Fibroblast of lung (primary cell): ENCODE measurements around the gene GABBR1. TPM values are rescaled to one million over a fixed set of nuclear protein-coding genes. Genes with fewer than 3 reads are reported as not detected.

ENCODE experiments used
- DNase-seq, 2 donors: peaks; one replicate each; pipeline versions ENCODE4 v3.0.0 to v3.0.0-alpha.2; 2010; ENCODE audit warnings: low read depth in 2 of 2
- H2AFZ ChIP-seq: 2 replicates; pipeline ENCODE4 v1.5.1; 2012; ENCODE audit warnings: low read length, control low read depth, inconsistent platforms
- H3K27ac ChIP-seq: 2 replicates; pipeline ENCODE4 v1.5.1; 2011; ENCODE audit warnings: low read length, control low read depth; ENCODE audit not compliant: insufficient read depth
- H3K27me3 ChIP-seq: 2 replicates; pipeline ENCODE4 v1.5.1; 2011; ENCODE audit warnings: mild to moderate bottlenecking, low read length; ENCODE audit not compliant: control insufficient read depth, insufficient read depth
- H3K36me3 ChIP-seq: 2 replicates; pipeline ENCODE4 v1.5.1; 2011; ENCODE audit warnings: low read length; ENCODE audit not compliant: control insufficient read depth, insufficient read depth
- H3K4me1 ChIP-seq: 2 replicates; pipeline ENCODE4 v1.5.1; 2011; ENCODE audit warnings: low read length; ENCODE audit not compliant: control insufficient read depth, insufficient read depth; ENCODE audit errors: extremely low read depth
- H3K4me2 ChIP-seq: 2 replicates; pipeline ENCODE4 v1.5.1; 2011; ENCODE audit warnings: low read length, control low read depth; ENCODE audit not compliant: insufficient read depth; ENCODE audit errors: extremely low read depth
- H3K4me3 ChIP-seq, 4 experiments: fragments of 200-600 bp in 1 of 4; sonication (generic) in 1 of 4; replicated peaks in 1 of 4; 2 replicates each; pipeline ENCODE4 v1.5.1; 2011 to 2016; ENCODE audit warnings: low read length in 4 of 4, low read depth in 3 of 4, mild to moderate bottlenecking in 3 of 4, control low read depth in 2 of 4, inconsistent platforms in 1 of 4, mixed read lengths in 1 of 4; ENCODE audit not compliant: insufficient read depth in 1 of 4; ENCODE audit errors: control extremely low read depth in 1 of 4
- H3K79me2 ChIP-seq: 2 replicates; pipeline ENCODE4 v1.5.1; 2012; ENCODE audit warnings: mild to moderate bottlenecking, low read length, inconsistent platforms; ENCODE audit not compliant: control insufficient read depth, insufficient read depth
- H3K9ac ChIP-seq: 2 replicates; pipeline ENCODE4 v1.5.1; 2011; ENCODE audit warnings: mild to moderate bottlenecking, low read length, control low read depth; ENCODE audit not compliant: insufficient read depth
- H3K9me3 ChIP-seq: 2 replicates; pipeline ENCODE4 v1.5.1; 2012; ENCODE audit warnings: low read depth, low read length; ENCODE audit not compliant: control insufficient read depth, insufficient read depth
- H4K20me1 ChIP-seq: 2 replicates; pipeline ENCODE4 v1.5.1; 2011; ENCODE audit warnings: low read length; ENCODE audit not compliant: control insufficient read depth, insufficient read depth; ENCODE audit errors: extremely low read depth
- EZH2 ChIP-seq: IDR thresholded peaks from 2 replicates; pipeline ENCODE4 v1.5.1; 2012; ENCODE audit warnings: low read length, control low read depth, mild to moderate bottlenecking; ENCODE audit errors: missing control alignments
- polyA plus RNA-seq, 2 donors: library from polyadenylated mRNA; depleted of rRNA in 1 of 2; stranded (reverse) in 1 of 2; unstranded in 1 of 2; fragments of >200 nt; gene quantifications; 2 replicates each; pipeline ENCODE4 v1.2.1, GENCODE V29; 2011 to 2012; ENCODE audit warnings: missing spikeins in 1 of 2
- total RNA-seq: library from RNA; depleted of rRNA; stranded (reverse); fragments of >200 nt; gene quantifications from 2 replicates; pipeline ENCODE4 v1.2.1, GENCODE V29; 2014
- TF ChIP-seq, protein P1 (sequence below), 2 donors: IDR thresholded peaks in 1 of 2; conservative IDR thresholded peaks in 1 of 2; 1 replicate in 1 of 2; 2 replicates in 1 of 2; pipeline ENCODE4 v1.5.1; 2011 to 2012; ENCODE audit warnings: low read length in 2 of 2, control low read depth in 1 of 2, inconsistent platforms in 1 of 2, low read depth in 1 of 2, mild to moderate bottlenecking in 1 of 2

GABBR1 gene
- total and polyA plus RNA-seq, 2 donors (not counting 1 experiment from before 2014, with no cell fraction given): 10.9 to 13.4 TPM

DNA sequence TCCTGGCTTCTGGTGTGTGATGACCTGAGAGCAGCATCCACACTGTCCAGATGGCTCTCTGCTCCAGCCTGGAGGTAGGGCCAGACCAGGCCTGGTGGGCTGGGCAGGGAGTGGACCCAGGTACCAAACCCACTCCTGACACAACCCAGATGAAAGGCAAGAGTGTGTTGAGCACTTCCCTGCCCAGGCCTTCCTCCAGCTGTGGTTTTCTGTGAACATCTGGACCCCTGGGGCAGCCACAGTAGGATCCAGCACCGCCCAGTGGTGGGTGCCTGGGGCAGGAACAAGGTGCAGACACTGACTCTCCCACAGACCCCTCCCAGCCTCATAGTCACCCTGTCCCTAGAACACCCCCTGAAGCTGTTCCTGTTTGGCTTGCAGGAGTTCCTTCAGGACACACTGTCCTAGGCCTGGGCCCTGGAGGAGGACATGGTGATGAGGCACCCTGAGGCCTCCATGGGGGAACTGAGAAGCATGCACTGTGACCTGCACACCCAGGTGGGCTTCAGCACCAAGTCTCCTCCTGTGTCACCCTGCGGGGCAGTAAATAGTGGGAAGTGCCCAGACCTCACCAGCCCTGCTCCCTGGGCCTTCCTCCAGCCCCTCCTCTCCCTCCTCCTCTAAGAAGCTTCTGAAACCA lies 102.2 kb downstream of the GABBR1 start:
- Histone ChIP-seq H3K4me3 (no peak overlapping the region), H3K27ac (no peak overlapping the region), H2AFZ (no peak overlapping the region), H3K4me2 (no peak overlapping the region), H3K9ac (no peak overlapping the region), H3K9me3 (no peaks in the 10 kb centered on the region), H3K4me1 (no peaks in the 10 kb centered on the region), H3K27me3 (no peaks in the 10 kb centered on the region), H4K20me1 (no peaks in the 10 kb centered on the region), H3K79me2 (no peaks in the 10 kb centered on the region), H3K36me3 (no peaks in the 10 kb centered on the region)
- DNase-seq: no peak
- TF ChIP-seq, protein P1, sequence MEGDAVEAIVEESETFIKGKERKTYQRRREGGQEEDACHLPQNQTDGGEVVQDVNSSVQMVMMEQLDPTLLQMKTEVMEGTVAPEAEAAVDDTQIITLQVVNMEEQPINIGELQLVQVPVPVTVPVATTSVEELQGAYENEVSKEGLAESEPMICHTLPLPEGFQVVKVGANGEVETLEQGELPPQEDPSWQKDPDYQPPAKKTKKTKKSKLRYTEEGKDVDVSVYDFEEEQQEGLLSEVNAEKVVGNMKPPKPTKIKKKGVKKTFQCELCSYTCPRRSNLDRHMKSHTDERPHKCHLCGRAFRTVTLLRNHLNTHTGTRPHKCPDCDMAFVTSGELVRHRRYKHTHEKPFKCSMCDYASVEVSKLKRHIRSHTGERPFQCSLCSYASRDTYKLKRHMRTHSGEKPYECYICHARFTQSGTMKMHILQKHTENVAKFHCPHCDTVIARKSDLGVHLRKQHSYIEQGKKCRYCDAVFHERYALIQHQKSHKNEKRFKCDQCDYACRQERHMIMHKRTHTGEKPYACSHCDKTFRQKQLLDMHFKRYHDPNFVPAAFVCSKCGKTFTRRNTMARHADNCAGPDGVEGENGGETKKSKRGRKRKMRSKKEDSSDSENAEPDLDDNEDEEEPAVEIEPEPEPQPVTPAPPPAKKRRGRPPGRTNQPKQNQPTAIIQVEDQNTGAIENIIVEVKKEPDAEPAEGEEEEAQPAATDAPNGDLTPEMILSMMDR (conservative IDR thresholded peaks at IDR 0.05 in 1 of 2, IDR thresholded peaks at IDR 0.05 in 1 of 2; ENCODE audit: low read depth in 1 of 2, low read length in 2 of 2): no peak
- TF ChIP-seq EZH2: no peak

DNA sequence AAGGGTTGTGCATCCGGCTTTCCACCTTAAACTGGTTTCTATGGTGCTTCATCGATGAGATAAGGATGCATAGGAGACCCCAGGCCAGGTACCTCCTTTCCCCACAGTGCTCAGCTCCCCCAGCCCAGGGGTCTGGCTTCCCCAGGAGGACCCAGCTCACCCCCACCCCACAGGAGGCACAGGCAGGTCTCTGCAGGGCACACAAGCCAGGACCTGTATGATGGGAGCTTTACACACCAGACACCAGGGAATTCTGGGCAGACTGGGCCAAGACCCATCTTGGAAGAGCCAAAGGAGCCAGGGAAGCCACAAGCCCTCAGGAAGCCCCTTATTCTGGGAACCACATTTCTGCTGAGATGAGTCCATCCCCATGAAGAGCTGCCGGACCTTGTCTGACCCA lies 103.0 kb downstream of the GABBR1 start:
- Histone ChIP-seq H3K27ac (no peak overlapping the region), H3K4me1 (no peaks in the 10 kb centered on the region), H3K4me2 (no peak overlapping the region), H2AFZ (no peak overlapping the region), H3K9me3 (no peaks in the 10 kb centered on the region), H3K4me3 (no peak overlapping the region), H4K20me1 (no peaks in the 10 kb centered on the region), H3K79me2 (no peaks in the 10 kb centered on the region), H3K36me3 (no peaks in the 10 kb centered on the region), H3K27me3 (no peaks in the 10 kb centered on the region), H3K9ac (no peak overlapping the region)
- no peak for DNase-seq
- TF ChIP-seq, protein P1 (conservative IDR thresholded peaks at IDR 0.05 in 1 of 2, IDR thresholded peaks at IDR 0.05 in 1 of 2; ENCODE audit: low read depth in 1 of 2, low read length in 2 of 2): no peak
- no peak for TF ChIP-seq EZH2

DNA sequence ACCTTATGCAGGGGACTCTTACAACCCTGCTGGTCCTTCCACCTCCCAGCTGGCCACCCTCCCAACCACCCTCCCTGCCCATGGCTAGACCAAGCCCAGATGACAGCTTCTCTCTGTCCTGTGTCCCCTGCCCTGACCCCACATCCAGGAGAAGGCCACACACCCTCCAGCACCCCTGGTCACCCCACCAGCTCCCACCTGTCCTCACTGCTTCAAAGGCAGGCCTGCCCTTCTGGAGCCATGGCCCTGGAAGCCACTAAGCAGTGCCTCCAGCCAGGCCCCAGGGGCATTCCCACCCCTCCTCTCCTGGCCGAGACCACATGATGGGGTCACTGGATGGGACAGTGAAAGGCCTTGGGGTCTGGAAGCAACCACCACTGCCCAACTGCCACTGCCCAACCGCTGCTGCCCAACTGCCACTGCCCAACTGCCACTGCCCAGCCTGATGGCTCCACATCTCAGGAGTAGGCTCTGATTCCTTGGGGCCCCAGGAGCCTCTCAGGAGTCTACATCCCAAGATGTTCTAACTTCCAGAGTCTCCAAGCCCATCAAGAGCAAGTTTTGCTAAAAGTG lies 103.9 kb downstream of the GABBR1 start:
- TF ChIP-seq, protein P1 (conservative IDR thresholded peaks at IDR 0.05 in 1 of 2, IDR thresholded peaks at IDR 0.05 in 1 of 2; ENCODE audit: low read depth in 1 of 2, low read length in 2 of 2): no peak
- Histone ChIP-seq H3K9ac (no peak overlapping the region), H3K4me2 (no peak overlapping the region), H3K9me3 (no peaks in the 10 kb centered on the region), H2AFZ (no peak overlapping the region), H3K36me3 (no peaks in the 10 kb centered on the region), H3K4me3 (no peak overlapping the region), H3K79me2 (no peaks in the 10 kb centered on the region), H3K27me3 (no peaks in the 10 kb centered on the region), H3K4me1 (no peaks in the 10 kb centered on the region), H4K20me1 (no peaks in the 10 kb centered on the region), H3K27ac (no peak overlapping the region)
- DNase-seq: no peak
